GM23248 (cell line): ENCODE measurements around the gene FAM228B. TPM values are rescaled to one million over a fixed set of nuclear protein-coding genes. Genes with fewer than 3 reads are reported as not detected.
"Not testable (repeated sequence)": the region's sequence is repeated elsewhere in the genome, so short reads cannot be mapped to it uniquely, and the experiment has no call there.

Experiments used
- DNase-seq: peaks from one replicate; pipeline ENCODE4 v3.0.0-alpha.2; 2015
- H2AFZ ChIP-seq: fragments of 200-600 bp; sonication (generic); 2 replicates; pipeline ENCODE4 v1.6.1; 2016; ENCODE audit warnings: antibody characterized with exemption
- H3F3A ChIP-seq: fragments of 200-600 bp; sonication (generic); 2 replicates; pipeline ENCODE4 v1.6.1; 2016; ENCODE audit warnings: mild to moderate bottlenecking, antibody characterized with exemption, mixed run types; ENCODE audit not compliant: insufficient read depth
- H3K27ac ChIP-seq: fragments of 200-600 bp; sonication (generic); 2 replicates; pipeline ENCODE4 v1.5.1; 2016; ENCODE audit warnings: mild to moderate bottlenecking
- H3K27me3 ChIP-seq: fragments of 200-600 bp; sonication (generic); replicated peaks from 2 replicates; pipeline ENCODE4 v1.6.1; 2016; ENCODE audit warnings: mild to moderate bottlenecking; ENCODE audit not compliant: insufficient read depth
- H3K36me3 ChIP-seq: fragments of 200-600 bp; sonication (generic); 2 replicates; pipeline ENCODE4 v1.6.1; 2016; ENCODE audit warnings: low read depth, mild to moderate bottlenecking
- H3K4me1 ChIP-seq: fragments of 200-600 bp; sonication (generic); 2 replicates; pipeline ENCODE4 v1.6.1; 2016; ENCODE audit warnings: mild to moderate bottlenecking; ENCODE audit not compliant: insufficient read depth
- H3K4me2 ChIP-seq: fragments of 200-600 bp; sonication (generic); one replicate; pipeline ENCODE4 v1.6.1; 2016; ENCODE audit warnings: mild to moderate bottlenecking; ENCODE audit not compliant: unreplicated experiment
- H3K4me3 ChIP-seq: fragments of 200-600 bp; sonication (generic); 2 replicates; pipeline ENCODE4 v1.5.1; 2016; ENCODE audit warnings: mild to moderate bottlenecking
- H3K79me2 ChIP-seq: fragments of 200-600 bp; sonication (generic); 2 replicates; pipeline ENCODE4 v1.6.1; 2016; ENCODE audit warnings: mild to moderate bottlenecking; ENCODE audit not compliant: insufficient read depth
- H3K9ac ChIP-seq: fragments of 200-600 bp; sonication (generic); 2 replicates; pipeline ENCODE4 v1.6.1; 2016; ENCODE audit warnings: mild to moderate bottlenecking
- H3K9me2 ChIP-seq: fragments of 200-600 bp; sonication (generic); 2 replicates; pipeline ENCODE4 v1.6.1; 2016; ENCODE audit warnings: mixed run types, mild to moderate bottlenecking, moderate library complexity; ENCODE audit not compliant: insufficient read depth
- H3K9me3 ChIP-seq: fragments of 200-600 bp; sonication (generic); one replicate; pipeline ENCODE4 v1.6.1; 2017; ENCODE audit warnings: low read depth
- H4K20me1 ChIP-seq: fragments of 200-600 bp; sonication (generic); 2 replicates; pipeline ENCODE4 v1.6.0; 2016; ENCODE audit not compliant: insufficient read depth
- EZH2 ChIP-seq: fragments of 200-600 bp; sonication (generic); IDR thresholded peaks from 2 replicates; pipeline ENCODE4 v1.6.1; 2018; ENCODE audit warnings: antibody characterized with exemption, mild to moderate bottlenecking; ENCODE audit not compliant: insufficient read depth, poor library complexity, severe bottlenecking
- EZH2phosphoT487 ChIP-seq: fragments of 200-600 bp; sonication (generic); IDR thresholded peaks from 2 replicates; pipeline ENCODE4 v1.6.1; 2018; ENCODE audit warnings: antibody characterized with exemption, moderate library complexity, mild to moderate bottlenecking, low read depth; ENCODE audit not compliant: insufficient read depth
- WGBS, 2 experiments: methylation state at CpG; one replicate each; pipeline ENCODE4 v1.1.6; 2015 to 2017; ENCODE audit warnings: low lambda C conversion rate in 2 of 2, low coverage in 1 of 2; ENCODE audit errors: missing lambda C conversion rate in 2 of 2; 5-methylcytosine and 5-hydroxymethylcytosine counted together
- in situ Hi-C: fragments of 300-500 bp; cut with MboI; formaldehyde crosslinking; loops from 2 replicates; pipeline ENCODE4 v1.15.0; 2020
- polyA plus RNA-seq: library from polyadenylated mRNA; unstranded; fragments of >200 nt; fragmentation: Nextera tagmentation; extraction: Ambion mirVana; gene quantifications from 2 replicates; pipeline ENCODE4 v1.2.1, GENCODE V29; 2016
- total RNA-seq: library from RNA; depleted of rRNA; stranded (reverse); fragments of >200 nt; shearing (Covaris generic); gene quantifications from 2 replicates; pipeline ENCODE4 v1.2.3, GENCODE V29; 2014

The FAM228B gene
- total and polyA plus RNA-seq, 2 experiments from 2014 or later, result 15.1 to 22.4 TPM

DNA sequence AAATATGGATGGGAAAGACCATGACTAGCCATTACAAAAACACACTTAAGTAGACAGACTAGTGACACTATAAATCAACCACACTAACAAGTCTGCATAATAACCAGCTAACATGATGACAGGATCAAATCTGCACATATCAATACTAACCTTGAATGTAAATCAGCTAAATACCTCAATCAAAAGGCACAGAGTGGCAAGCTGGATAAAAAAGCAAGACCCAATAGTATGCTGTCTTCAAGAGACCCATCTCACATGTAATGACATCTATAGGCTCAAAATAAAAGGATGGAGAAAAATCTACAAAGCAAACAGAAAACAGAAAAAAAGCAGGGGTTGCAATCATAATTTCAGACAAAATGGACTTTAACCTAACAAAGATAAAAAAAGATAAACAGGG, 16.5 kb upstream of the FAM228B start:
- DNase-seq, result no peak

DNA sequence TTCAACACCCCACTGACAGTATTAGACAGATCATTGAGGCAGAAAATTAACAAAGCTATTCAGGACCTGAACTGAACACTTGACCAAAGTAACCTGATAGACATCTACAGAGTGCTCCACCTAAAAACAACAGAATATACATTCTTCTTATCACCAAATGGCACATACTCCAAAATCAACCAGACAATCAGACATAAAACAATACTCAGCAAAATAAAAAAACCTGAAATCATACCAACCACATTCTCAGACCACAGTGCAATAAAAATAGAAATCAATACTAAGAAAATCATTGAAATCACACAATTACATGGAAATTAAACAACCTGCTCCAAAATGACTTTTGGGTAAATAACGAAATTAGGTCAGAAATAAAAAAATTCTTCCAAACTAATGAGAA, 15.9 kb upstream of the FAM228B start:
- no peak for TF ChIP-seq EZH2
- TF ChIP-seq EZH2phosphoT487, result no peak
- in situ Hi-C loops, result no loop called here
- Histone ChIP-seq H3K27ac (no peak overlapping the region), H3K4me2 (no peak overlapping the region), H3K9me2 (no peaks in the 10 kb centered on the region), H3K27me3 (no peaks in the 10 kb centered on the region), H3K9me3 (no peaks in the 10 kb centered on the region), H2AFZ (no peak overlapping the region), H3K9ac (no peak overlapping the region), H3K4me3 (no peak overlapping the region), H3F3A (peaks cover 16% of the 10 kb centered on the region; the same call in 1 of the 2 replicates), H3K79me2 (no peaks in the 10 kb centered on the region), H3K36me3 (no peaks in the 10 kb centered on the region), H3K4me1 (peaks cover 12% of the 10 kb centered on the region), H4K20me1 (no peaks in the 10 kb centered on the region)
- no peak for DNase-seq
- 95 to 96% methylated on average over 1 of the region's 1 CpG for WGBS, 2 experiments

More for the DNA sequence above, 16.5 kb upstream of the FAM228B start:
- no peaks in the 10 kb centered on the region for H3K9me3 ChIP-seq
- no peak overlapping the region for H3K4me3 ChIP-seq
- H3K9me2 ChIP-seq, result no peaks in the 10 kb centered on the region
- in situ Hi-C loops, result no loop called here
- no peaks in the 10 kb centered on the region for H3K79me2 ChIP-seq
- H3K4me2 ChIP-seq, result no peak overlapping the region
- H3F3A ChIP-seq, result peaks cover 12% of the 10 kb centered on the region; the same call in 1 of the 2 replicates
- peaks cover 10% of the 10 kb centered on the region for H3K4me1 ChIP-seq
- no peak overlapping the region for H3K9ac ChIP-seq
- no peak overlapping the region for H2AFZ ChIP-seq
- no peaks in the 10 kb centered on the region for H3K27me3 ChIP-seq
- no peaks in the 10 kb centered on the region for H3K36me3 ChIP-seq
- no peak overlapping the region for H3K27ac ChIP-seq
- no peaks in the 10 kb centered on the region for H4K20me1 ChIP-seq
- TF ChIP-seq EZH2 (no peak), EZH2phosphoT487 (no peak)

DNA sequence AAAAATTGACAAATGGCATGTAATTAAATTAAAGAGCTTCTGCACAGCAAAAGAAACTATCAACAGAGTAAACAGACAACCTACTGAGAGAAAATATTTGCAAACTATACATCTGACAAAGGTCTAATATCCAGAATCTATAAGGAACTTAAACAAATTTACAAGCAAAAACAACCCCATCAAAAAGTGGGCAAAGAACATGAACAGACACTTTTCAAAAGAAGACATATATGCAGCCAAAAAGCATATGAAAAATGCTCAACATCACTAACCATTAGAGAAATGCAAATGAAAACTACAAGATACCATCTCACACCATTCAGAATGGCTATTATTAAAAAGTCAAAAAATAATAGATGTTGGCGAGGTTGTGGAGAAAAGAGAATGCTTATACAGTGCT, 13.8 kb upstream of the FAM228B start:
- H3K36me3 ChIP-seq, H4K20me1 ChIP-seq, H3K4me2 ChIP-seq, in situ Hi-C loops, H2AFZ ChIP-seq, H3K9me2 ChIP-seq, H3K4me3 ChIP-seq, H3K9me3 ChIP-seq, H3K9ac ChIP-seq, DNase-seq, H3K27me3 ChIP-seq, H3K27ac ChIP-seq, H3K79me2 ChIP-seq: not testable (repeated sequence)
- Histone ChIP-seq H3F3A (peaks cover 16% of the 10 kb centered on the region; the same call in 1 of the 2 replicates), H3K4me1 (peaks cover 12% of the 10 kb centered on the region)
- 83 to 93% methylated on average over 1 of the region's 1 CpG for WGBS, 2 experiments

DNA sequence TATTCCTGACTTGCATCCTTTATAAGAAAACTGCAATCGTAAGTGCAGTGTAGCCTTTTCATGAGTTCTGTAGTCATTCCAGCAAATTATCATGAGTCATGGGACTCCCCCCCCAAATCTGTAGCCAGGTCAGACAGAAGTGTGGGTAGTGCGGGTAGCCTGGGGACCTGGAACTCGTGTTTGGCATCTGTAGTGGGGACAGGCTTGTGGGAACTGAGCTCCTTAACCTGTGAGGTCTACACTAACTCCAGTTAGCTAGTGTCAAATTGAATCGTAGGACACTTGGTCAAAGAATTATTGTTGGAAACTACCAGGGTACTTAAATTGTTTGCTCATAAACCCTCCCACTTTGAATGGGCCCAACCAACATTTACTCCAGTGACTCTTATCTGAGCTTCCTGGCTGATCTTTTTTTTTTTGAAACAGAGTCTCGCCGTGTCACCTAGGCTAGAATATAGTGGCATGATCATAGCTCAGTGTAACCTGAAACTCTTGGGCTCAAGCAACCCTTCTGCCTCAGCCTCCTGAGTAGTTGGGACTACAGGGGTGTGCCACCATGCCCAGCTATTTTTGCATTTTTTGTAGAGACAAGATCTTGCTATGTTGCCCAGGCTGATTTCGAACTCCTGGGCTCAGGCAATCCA, 12.5 kb upstream of the FAM228B start:
- Histone ChIP-seq H3K27ac (no peak overlapping the region; the same call in 1 of the 2 replicates), H3K36me3 (no peaks in the 10 kb centered on the region), H3K9me3 (no peaks in the 10 kb centered on the region), H3K9ac (no peak overlapping the region), H3K4me3 (no peak overlapping the region), H3K4me1 (peaks cover 20% of the 10 kb centered on the region), H4K20me1 (no peaks in the 10 kb centered on the region), H3K27me3 (no peaks in the 10 kb centered on the region), H3K9me2 (no peaks in the 10 kb centered on the region), H3K79me2 (no peaks in the 10 kb centered on the region), H2AFZ (no peak overlapping the region), H3K4me2 (no peak overlapping the region), H3F3A (peaks cover 25% of the 10 kb centered on the region)
- in situ Hi-C loops, result no loop called here
- TF ChIP-seq EZH2, result no peak
- no peak for TF ChIP-seq EZH2phosphoT487
- no peak for DNase-seq
- 87% methylated on average over 7 of the region's 7 CpGs for WGBS, 2 experiments

DNA sequence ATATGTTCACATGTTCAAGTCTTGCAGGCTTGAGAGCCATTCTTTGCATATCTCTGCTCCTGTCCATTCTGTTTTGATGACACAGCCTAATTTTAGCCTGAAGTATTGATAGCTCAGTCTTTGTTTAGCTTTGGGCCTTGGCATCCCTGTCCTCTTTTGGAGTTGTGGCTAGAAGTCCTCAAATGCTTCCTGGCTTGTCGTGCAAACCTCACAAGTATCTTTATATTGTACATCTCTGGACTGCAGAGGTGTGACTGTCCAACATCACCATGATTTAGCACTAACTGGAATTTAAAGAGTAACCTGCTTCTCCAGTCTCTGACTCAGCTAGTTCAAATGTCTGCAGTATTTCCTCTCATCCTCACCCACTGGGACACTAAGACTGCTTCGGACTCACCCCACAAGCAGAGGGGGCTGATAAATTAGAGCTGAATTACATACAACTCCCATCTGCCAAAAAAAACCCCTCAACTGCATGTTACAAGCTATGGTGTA, 11.8 kb upstream of the FAM228B start:
- H3K9me3 ChIP-seq, result no peaks in the 10 kb centered on the region
- H3K79me2 ChIP-seq, result no peaks in the 10 kb centered on the region
- no peak overlapping the region for H3K4me2 ChIP-seq
- H3K4me3 ChIP-seq, result no peak overlapping the region
- peaks cover 20% of the 10 kb centered on the region for H3K4me1 ChIP-seq
- in situ Hi-C loops, result no loop called here
- no peaks in the 10 kb centered on the region for H4K20me1 ChIP-seq
- DNase-seq, result peak; percentile 43
- H2AFZ ChIP-seq, result no peak overlapping the region
- H3K9ac ChIP-seq, result no peak overlapping the region
- H3K9me2 ChIP-seq, result no peaks in the 10 kb centered on the region
- H3K36me3 ChIP-seq, result no peaks in the 10 kb centered on the region
- peaks cover 22% of the 10 kb centered on the region for H3F3A ChIP-seq
- H3K27ac ChIP-seq, result peak overlapping the region; percentile 11
- H3K27me3 ChIP-seq, result no peaks in the 10 kb centered on the region
- TF ChIP-seq EZH2phosphoT487, result no peak
- TF ChIP-seq EZH2, result no peak
- WGBS, 2 experiments, result 31 to 33% methylated on average over 2 of the region's 2 CpGs
